Activated CD4-positive, alpha-beta T cell treated with anti-CD3 and anti-CD28 coated beads for 4 hours (primary cell): ENCODE measurements around the gene GINS1.

ENCODE experiments used
- DNase-seq, 2 donors: peaks; one replicate each; pipeline ENCODE4 v3.0.0-alpha.2; 2020

Gene GINS1

GRCh38 chr20:25407311-25408169 lies at the start of gene GINS1:
GINS1 (plus strand) TSS chr20:25407673; CDS start chr20:25407821, 148 bp downstream.
- peak; percentile 62 to 69 for DNase-seq

GRCh38 chr20:25360631-25361286 lies 46.7 kb upstream of the GINS1 start:
- no peak for DNase-seq

GRCh38 chr20:25361287-25361683 lies 46.2 kb upstream of the GINS1 start:
- no peak for DNase-seq

GRCh38 chr20:25364180-25364788 lies 43.2 kb upstream of the GINS1 start:
- no peak for DNase-seq

GRCh38 chr20:25364879-25365699 lies 42.4 kb upstream of the GINS1 start:
- no peak for DNase-seq

GRCh38 chr20:25368526-25368925 lies 38.9 kb upstream of the GINS1 start:
- no peak for DNase-seq

GRCh38 chr20:25368976-25369375 lies 38.5 kb upstream of the GINS1 start:
- DNase-seq: no peak

GRCh38 chr20:25369529-25369928 lies 37.9 kb upstream of the GINS1 start:
- DNase-seq: no peak

- DNase-seq: no peak
Measured at GRCh38 chr20:25369971-25370370, 37.5 kb upstream of the GINS1 start.

GRCh38 chr20:25372584-25373336 lies 34.7 kb upstream of the GINS1 start:
- no peak for DNase-seq

- no peak for DNase-seq
Measured at GRCh38 chr20:25374842-25375241, 32.6 kb upstream of the GINS1 start.

- no peak for DNase-seq
Measured at GRCh38 chr20:25376236-25376635, 31.2 kb upstream of the GINS1 start.

- DNase-seq: no peak
Measured at GRCh38 chr20:25376886-25377285, 30.6 kb upstream of the GINS1 start.

GRCh38 chr20:25378189-25378883 lies 29.1 kb upstream of the GINS1 start:
- no peak for DNase-seq

- DNase-seq: no peak
Measured at GRCh38 chr20:25378884-25379733, 28.4 kb upstream of the GINS1 start.

- DNase-seq: no peak
Measured at GRCh38 chr20:25380945-25381614, 26.4 kb upstream of the GINS1 start.

GRCh38 chr20:25382704-25383370 lies 24.6 kb upstream of the GINS1 start:
- no peak for DNase-seq

GRCh38 chr20:25389401-25389857 lies 18.0 kb upstream of the GINS1 start:
- DNase-seq: no peak

- peak; percentile 15 to 21 for DNase-seq
Measured at GRCh38 chr20:25389858-25390537, 17.5 kb upstream of the GINS1 start.
